Hepatocyte (in vitro differentiated cells): ENCODE measurements around the gene C2CD5. TPM values are rescaled to one million over a fixed set of nuclear protein-coding genes. Genes with fewer than 3 reads are reported as not detected.

Source experiments
- DNase-seq: peaks from one replicate; pipeline ENCODE4 v3.0.0-alpha.2; 2016; ENCODE audit warnings: low spot score
- H2AFZ ChIP-seq: fragments of 200-600 bp; sonication (generic); 2 replicates; pipeline ENCODE4 v1.6.0; 2016; ENCODE audit warnings: antibody characterized with exemption, mild to moderate bottlenecking
- H3K27ac ChIP-seq: fragments of 200-600 bp; sonication (generic); 2 replicates; pipeline ENCODE4 v1.5.1; 2016; ENCODE audit warnings: mild to moderate bottlenecking
- H3K27me3 ChIP-seq: fragments of 200-600 bp; sonication (generic); 2 replicates; pipeline ENCODE4 v1.6.1; 2016
- H3K36me3 ChIP-seq: fragments of 200-600 bp; sonication (generic); replicated peaks from 2 replicates; pipeline ENCODE4 v1.5.1; 2016; ENCODE audit warnings: low read depth; ENCODE audit not compliant: insufficient read depth
- H3K4me1 ChIP-seq: fragments of 200-600 bp; sonication (generic); 2 replicates; pipeline ENCODE4 v1.5.1; 2016; ENCODE audit warnings: mild to moderate bottlenecking, moderate library complexity; ENCODE audit not compliant: insufficient read depth
- H3K4me2 ChIP-seq: fragments of 200-600 bp; sonication (generic); 2 replicates; pipeline ENCODE4 v1.6.0; 2016
- H3K4me3 ChIP-seq: fragments of 200-600 bp; sonication (generic); 2 replicates; pipeline ENCODE4 v1.5.1; 2016; ENCODE audit warnings: mild to moderate bottlenecking
- H3K79me2 ChIP-seq: fragments of 200-600 bp; sonication (generic); 2 replicates; pipeline ENCODE4 v1.6.0; 2017; ENCODE audit warnings: mild to moderate bottlenecking
- H3K9me2 ChIP-seq: fragments of 200-600 bp; sonication (generic); replicated peaks from 2 replicates; pipeline ENCODE4 v1.6.0; 2017; ENCODE audit warnings: mild to moderate bottlenecking; ENCODE audit not compliant: insufficient read depth
- H3K9me3 ChIP-seq: fragments of 200-600 bp; sonication (generic); 2 replicates; pipeline ENCODE4 v1.5.1; 2016; ENCODE audit warnings: low read depth, mild to moderate bottlenecking
- H4K20me1 ChIP-seq: fragments of 200-600 bp; sonication (generic); 2 replicates; pipeline ENCODE4 v1.6.0; 2016; ENCODE audit warnings: mild to moderate bottlenecking; ENCODE audit not compliant: insufficient read depth, poor library complexity, severe bottlenecking
- CTCF ChIP-seq: fragments of 200-600 bp; sonication (generic); IDR thresholded peaks from 2 replicates; pipeline ENCODE4 v1.5.1; 2016; ENCODE audit warnings: antibody characterized with exemption, mild to moderate bottlenecking; ENCODE audit not compliant: poor library complexity
- EZH2 ChIP-seq: fragments of 200-600 bp; sonication (generic); IDR thresholded peaks from 2 replicates; pipeline ENCODE4 v1.6.1; 2016; ENCODE audit warnings: antibody characterized with exemption, mild to moderate bottlenecking, borderline replicate concordance
- EZH2phosphoT487 ChIP-seq: fragments of 200-600 bp; sonication (generic); IDR thresholded peaks from one replicate; pipeline ENCODE4 v1.6.1; 2018; ENCODE audit warnings: antibody characterized with exemption, mild to moderate bottlenecking, low read depth, moderate library complexity; ENCODE audit not compliant: unreplicated experiment, severe bottlenecking
- whole genome bisulfite sequencing: methylation state at CpG from one replicate; pipeline ENCODE4 v1.1.6; 2016; ENCODE audit warnings: low lambda C conversion rate; ENCODE audit errors: missing lambda C conversion rate; 5-methylcytosine and 5-hydroxymethylcytosine counted together
- polyA plus RNA-seq: library from polyadenylated mRNA; unstranded; fragments of >200 nt; fragmentation: Nextera tagmentation; extraction: Ambion mirVana; gene quantifications from 2 replicates; pipeline ENCODE4 v1.2.1, GENCODE V29; 2016
- total RNA-seq: library from RNA; depleted of rRNA; stranded (reverse); fragments of >200 nt; gene quantifications from 2 replicates; pipeline ENCODE4 v1.2.3, GENCODE V29; 2014

C2CD5 gene
- total and polyA plus RNA-seq, 2 experiments from 2014 or later: 7.3 to 20.5 TPM

- WGBS: 96% methylated on average over 3 of the region's 3 CpGs
- no peak overlapping the region for H3K4me2 ChIP-seq
- H4K20me1 ChIP-seq: no peaks in the 10 kb centered on the region
- no peaks in the 10 kb centered on the region for H3K4me1 ChIP-seq
- no peak overlapping the region for H2AFZ ChIP-seq
- H3K27me3 ChIP-seq: no peaks in the 10 kb centered on the region
- H3K36me3 ChIP-seq: no peaks in the 10 kb centered on the region
- H3K27ac ChIP-seq: no peak overlapping the region
- TF ChIP-seq EZH2: no peak
- TF ChIP-seq EZH2phosphoT487: no peak
- TF ChIP-seq CTCF: peak; percentile 57
- H3K9me3 ChIP-seq: peaks cover 9% of the 10 kb centered on the region
- peak; percentile 47 for DNase-seq
- H3K4me3 ChIP-seq: no peak overlapping the region
- H3K9me2 ChIP-seq: no peaks in the 10 kb centered on the region
- no peaks in the 10 kb centered on the region for H3K79me2 ChIP-seq
Measured at GRCh38 chr12:22529281-22530060, 14.9 kb downstream of the C2CD5 start.

GRCh38 chr12:22527999-22528398, 16.3 kb downstream of the C2CD5 start:
- Histone ChIP-seq H3K9me2 (no peaks in the 10 kb centered on the region), H4K20me1 (no peaks in the 10 kb centered on the region), H2AFZ (no peak overlapping the region), H3K9me3 (peaks cover 9% of the 10 kb centered on the region), H3K27ac (no peak overlapping the region), H3K79me2 (no peaks in the 10 kb centered on the region), H3K4me1 (no peaks in the 10 kb centered on the region), H3K36me3 (no peaks in the 10 kb centered on the region), H3K4me3 (no peak overlapping the region), H3K27me3 (no peaks in the 10 kb centered on the region), H3K4me2 (no peak overlapping the region)
- TF ChIP-seq CTCF (no peak), EZH2 (no peak), EZH2phosphoT487 (no peak)
- WGBS: 100% methylated on average over 1 of the region's 1 CpG
- no peak for DNase-seq

- H3K36me3 ChIP-seq: no peaks in the 10 kb centered on the region
- 89% methylated on average over 3 of the region's 3 CpGs for WGBS
Measured at GRCh38 chr12:22526836-22527235, 17.5 kb downstream of the C2CD5 start.

More at GRCh38 chr12:22526836-22527235, 17.5 kb downstream of the C2CD5 start:
- no peak overlapping the region for H3K27ac ChIP-seq
- no peaks in the 10 kb centered on the region for H3K4me1 ChIP-seq
- H3K79me2 ChIP-seq: no peaks in the 10 kb centered on the region
- no peak overlapping the region for H3K4me3 ChIP-seq
- no peak overlapping the region for H2AFZ ChIP-seq
- peaks cover 9% of the 10 kb centered on the region for H3K9me3 ChIP-seq
- TF ChIP-seq CTCF: no peak
- TF ChIP-seq EZH2phosphoT487: no peak
- TF ChIP-seq EZH2: no peak
- no peaks in the 10 kb centered on the region for H3K9me2 ChIP-seq
- no peak for DNase-seq
- H3K27me3 ChIP-seq: no peaks in the 10 kb centered on the region
- H3K4me2 ChIP-seq: no peak overlapping the region
- no peaks in the 10 kb centered on the region for H4K20me1 ChIP-seq
